ENCODE results near the gene RXRG. TPM values are rescaled to one million over a fixed set of nuclear protein-coding genes. Genes with fewer than 3 reads are reported as not detected.

Gene RXRG
- polyA plus RNA-seq, 1 donor, result 1.5 TPM

DNA sequence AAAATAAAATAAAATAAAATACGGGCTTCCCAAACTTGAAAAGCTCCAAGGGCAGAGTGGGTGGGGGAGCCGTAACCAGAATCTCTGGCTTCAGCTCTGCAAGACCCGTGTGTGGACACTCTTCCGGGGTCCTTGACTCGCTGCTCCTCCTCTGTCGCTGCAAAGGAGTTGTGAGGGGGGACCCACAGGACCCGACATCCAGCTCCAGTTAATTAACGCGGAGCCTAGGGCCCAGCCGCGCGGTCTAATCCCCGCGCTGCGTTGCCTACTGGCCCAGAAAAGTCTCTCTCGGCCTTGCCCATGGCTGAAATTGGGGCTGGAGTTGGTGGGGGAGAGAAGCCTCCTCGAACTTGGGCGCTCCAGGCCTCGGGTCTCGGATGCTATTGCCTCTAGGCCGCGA, 90.2 kb downstream of the RXRG start:
- Histone ChIP-seq H3K9me3 (ENCODE audit: control insufficient read depth, low read depth, low read length) (peaks cover 2% of the 10 kb centered on the region), H3K27ac (ENCODE audit: low read length) (no peak overlapping the region), H3K27me3 (ENCODE audit: control insufficient read depth, insufficient read depth, low read length) (peaks cover 94% of the 10 kb centered on the region), H3K36me3 (ENCODE audit: control insufficient read depth, insufficient read depth, low read length) (no peaks in the 10 kb centered on the region), H3K4me1 (ENCODE audit: control insufficient read depth, insufficient read depth, low read length) (peaks cover 13% of the 10 kb centered on the region), H3K4me3 (ENCODE audit: low read length) (no peak overlapping the region)
- DNase-seq, result no peak
- WGBS (ENCODE audit: insufficient coverage, low lambda C conversion rate), result no CpG with 5 or more reads among the region's 22 CpGs

DNA sequence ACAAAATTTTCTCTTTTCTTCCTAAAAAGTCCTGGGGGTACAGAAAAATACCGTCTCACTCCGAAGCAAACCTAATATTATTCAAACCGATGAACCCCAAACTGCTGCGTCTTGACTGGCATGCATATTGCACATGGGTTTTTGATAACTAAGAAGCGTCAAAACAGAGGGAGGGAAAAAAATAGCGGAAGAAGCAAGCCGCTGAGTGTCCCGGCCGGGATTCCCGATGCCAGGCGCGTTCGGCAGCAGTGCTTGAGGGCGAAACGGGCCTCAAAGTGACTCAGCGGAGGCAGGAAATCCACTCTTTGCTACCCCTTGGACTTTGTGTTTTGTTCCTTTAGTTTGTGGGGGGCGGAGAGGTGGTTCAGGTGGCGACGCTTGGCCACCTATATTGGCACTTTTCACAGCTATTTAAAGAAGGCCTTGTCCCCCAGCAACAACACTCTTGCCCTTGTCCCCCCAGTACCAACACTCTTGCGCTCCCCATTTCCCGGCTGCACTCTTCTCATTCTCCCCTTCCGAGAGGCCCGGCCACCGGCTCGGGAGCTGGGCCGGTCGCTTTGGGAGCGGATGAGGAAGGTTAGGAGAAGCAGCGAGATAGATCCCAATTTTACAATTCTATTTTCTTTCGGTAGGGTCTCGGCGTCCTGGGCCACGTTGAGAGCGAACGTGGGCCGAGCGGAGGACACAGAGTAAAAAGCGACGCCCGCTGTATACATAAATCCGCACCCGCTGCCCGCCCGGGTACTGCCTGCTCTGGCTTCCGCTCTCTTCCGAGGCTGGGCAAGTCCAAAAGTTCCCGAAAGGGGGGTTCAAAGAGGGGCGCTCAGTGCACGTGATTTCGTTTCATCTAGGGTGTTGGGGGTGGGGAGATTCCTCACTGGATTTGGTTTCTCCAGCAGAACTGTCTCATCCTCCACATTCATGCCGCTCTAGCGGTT, 90.9 kb downstream of the RXRG start:
- WGBS (ENCODE audit: insufficient coverage, low lambda C conversion rate), result 11% methylated on average over 3 of the region's 52 CpGs
- H3K4me1 ChIP-seq (ENCODE audit: control insufficient read depth, insufficient read depth, low read length), result peaks cover 13% of the 10 kb centered on the region
- DNase-seq, result peak in 1 of 2 donors; percentile 41

DNA sequence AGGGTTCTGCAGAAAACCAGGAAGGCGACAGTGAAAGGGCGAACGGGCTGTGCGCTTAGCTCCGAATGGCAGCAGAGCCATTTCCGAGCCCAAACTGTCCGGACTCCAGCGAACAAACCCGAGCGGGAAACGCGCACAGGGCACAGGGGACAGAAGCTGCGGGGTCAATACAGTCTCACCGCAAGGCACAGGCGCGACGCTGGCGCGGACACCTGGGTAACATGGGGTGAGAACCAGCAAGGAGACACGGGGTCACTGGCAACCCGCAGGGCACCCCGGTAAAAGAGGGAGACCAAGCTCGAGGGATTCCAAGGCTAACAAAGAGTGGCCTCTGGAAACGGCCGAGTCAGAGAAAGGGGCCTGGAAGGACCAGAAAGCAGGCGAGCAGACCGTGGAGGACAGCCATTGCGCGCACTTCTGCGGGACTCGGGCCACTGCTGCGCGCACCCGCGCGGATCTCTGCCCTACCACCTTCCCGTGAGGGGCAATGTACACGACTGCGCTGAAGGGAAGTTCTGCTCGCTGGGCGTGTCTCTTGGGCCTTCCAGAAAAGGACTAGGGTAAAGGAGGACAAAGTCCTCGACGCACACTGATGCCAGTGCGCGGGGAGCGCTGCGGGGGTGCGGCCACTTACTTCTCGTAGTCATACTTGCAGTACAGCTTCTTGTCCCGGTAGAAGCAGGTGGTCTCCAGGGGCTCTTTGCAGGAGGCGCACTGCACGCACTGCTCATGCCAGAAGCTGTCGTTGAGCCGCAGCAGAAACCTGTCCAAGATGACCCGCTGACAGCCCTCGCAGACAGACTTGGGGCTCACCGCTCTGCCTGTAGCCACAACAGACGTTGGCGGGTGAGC, 92.3 kb downstream of the RXRG start:
- H3K36me3 ChIP-seq (ENCODE audit: control insufficient read depth, insufficient read depth, low read length), result no peaks in the 10 kb centered on the region
- H3K4me1 ChIP-seq (ENCODE audit: control insufficient read depth, insufficient read depth, low read length), result peaks cover 13% of the 10 kb centered on the region
- WGBS (ENCODE audit: insufficient coverage, low lambda C conversion rate), result no CpG with 5 or more reads among the region's 59 CpGs
- H3K9me3 ChIP-seq (ENCODE audit: control insufficient read depth, low read depth, low read length), result peaks cover 2% of the 10 kb centered on the region
- H3K27me3 ChIP-seq (ENCODE audit: control insufficient read depth, insufficient read depth, low read length), result peaks cover 92% of the 10 kb centered on the region
- peak overlapping the region; percentile 23 for H3K4me3 ChIP-seq (ENCODE audit: low read length)
- H3K27ac ChIP-seq (ENCODE audit: low read length), result no peak overlapping the region
- peak; percentile 54 to 84 for DNase-seq

More for the DNA sequence above, 90.9 kb downstream of the RXRG start:
- H3K9me3 ChIP-seq (ENCODE audit: control insufficient read depth, low read depth, low read length), result peaks cover 2% of the 10 kb centered on the region
- H3K36me3 ChIP-seq (ENCODE audit: control insufficient read depth, insufficient read depth, low read length), result no peaks in the 10 kb centered on the region
- peaks cover 95% of the 10 kb centered on the region for H3K27me3 ChIP-seq (ENCODE audit: control insufficient read depth, insufficient read depth, low read length)
- H3K27ac ChIP-seq (ENCODE audit: low read length), result no peak overlapping the region
- H3K4me3 ChIP-seq (ENCODE audit: low read length), result no peak overlapping the region

DNA sequence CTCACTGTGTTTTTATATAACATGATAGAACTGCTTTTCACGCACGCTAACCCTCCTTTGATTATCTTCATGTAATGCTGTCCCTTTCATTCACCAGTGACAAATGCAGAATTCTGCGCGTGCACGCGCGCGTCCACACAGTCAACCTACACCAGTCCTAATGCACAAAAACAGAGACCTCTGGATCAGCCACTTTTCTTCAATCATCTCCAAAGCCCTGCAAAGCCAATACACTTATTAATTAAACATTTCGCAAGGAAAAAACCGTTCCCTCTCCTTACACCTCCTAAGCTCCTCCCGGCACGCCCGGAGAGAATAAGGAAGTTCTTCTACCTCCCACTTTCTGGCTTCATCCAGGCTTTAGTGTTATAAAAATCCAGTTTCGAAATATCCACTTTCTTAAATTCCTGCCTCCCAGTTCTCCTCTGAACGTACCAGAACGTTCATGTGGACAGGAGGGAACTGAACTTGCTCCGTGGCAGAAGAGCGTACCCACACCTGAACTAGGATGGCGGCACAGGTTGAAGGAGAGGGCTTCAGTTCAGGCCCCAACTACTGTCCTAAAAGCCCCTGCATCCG, 93.0 kb downstream of the RXRG start:
- peaks cover 13% of the 10 kb centered on the region for H3K4me1 ChIP-seq (ENCODE audit: control insufficient read depth, insufficient read depth, low read length)
- H3K36me3 ChIP-seq (ENCODE audit: control insufficient read depth, insufficient read depth, low read length), result no peaks in the 10 kb centered on the region
- peak in 1 of 2 donors; percentile 16 for DNase-seq
- H3K27me3 ChIP-seq (ENCODE audit: control insufficient read depth, insufficient read depth, low read length), result peaks cover 89% of the 10 kb centered on the region
- H3K9me3 ChIP-seq (ENCODE audit: control insufficient read depth, low read depth, low read length), result peaks cover 2% of the 10 kb centered on the region
- WGBS (ENCODE audit: insufficient coverage, low lambda C conversion rate), result 21% methylated on average over 3 of the region's 20 CpGs
- no peak overlapping the region for H3K27ac ChIP-seq (ENCODE audit: low read length)
- peak overlapping the region; percentile 23 for H3K4me3 ChIP-seq (ENCODE audit: low read length)

Other genes starting within 250 kb of the RXRG start
- gene LMX1A, start 88.4 kb downstream of the RXRG start, polyA plus RNA-seq, result 1.3 TPM
- not detected for gene LRRC52, start 98.9 kb upstream of the RXRG start, polyA plus RNA-seq
- 148 TPM for gene MGST3, start 186.1 kb upstream of the RXRG start, polyA plus RNA-seq

All from large intestine (tissue), 3 donors.